Measurements from ENCODE around the gene GNB1L.

GNB1L gene

GRCh38 chr22:19765477-19766239 is 89.0 kb downstream of the GNB1L start:
- no peaks in the 10 kb centered on the region for H3K9me3 ChIP-seq (ENCODE audit: control insufficient read depth, low read length)
- H3K4me1 ChIP-seq (ENCODE audit: control insufficient read depth, insufficient read depth, low read length), result peaks cover 16% of the 10 kb centered on the region
- peaks cover 100% of the 10 kb centered on the region for H3K27me3 ChIP-seq (ENCODE audit: control insufficient read depth, insufficient read depth, low read length, poor library complexity, severe bottlenecking)
- no peak overlapping the region for H3K27ac ChIP-seq (ENCODE audit: insufficient read depth, low read depth, low read length, poor library complexity, severe bottlenecking)
- 1 to 2% methylated on average over 82 to 83 of the region's 83 CpGs for whole genome bisulfite sequencing, 2 experiments
- no peak overlapping the region for H3K4me3 ChIP-seq (ENCODE audit: insufficient read depth, low read depth, low read length)
- H3K36me3 ChIP-seq (ENCODE audit: control insufficient read depth, insufficient read depth, low read length), result no peaks in the 10 kb centered on the region

- peaks cover 99% of the 10 kb centered on the region for H3K27me3 ChIP-seq (ENCODE audit: control insufficient read depth, insufficient read depth, low read length, poor library complexity, severe bottlenecking)
- no peak overlapping the region for H3K27ac ChIP-seq (ENCODE audit: insufficient read depth, low read depth, low read length, poor library complexity, severe bottlenecking)
- H3K9me3 ChIP-seq (ENCODE audit: control insufficient read depth, low read length), result no peaks in the 10 kb centered on the region
- H3K4me3 ChIP-seq (ENCODE audit: insufficient read depth, low read depth, low read length), result no peak overlapping the region
- peaks cover 20% of the 10 kb centered on the region for H3K4me1 ChIP-seq (ENCODE audit: control insufficient read depth, insufficient read depth, low read length)
- H3K36me3 ChIP-seq (ENCODE audit: control insufficient read depth, insufficient read depth, low read length), result no peaks in the 10 kb centered on the region
- 21 to 28% methylated on average over 24 to 25 of the region's 25 CpGs for WGBS, 2 experiments
Measured at GRCh38 chr22:19764636-19765476, 89.8 kb downstream of the GNB1L start.

- no peaks in the 10 kb centered on the region for H3K36me3 ChIP-seq (ENCODE audit: control insufficient read depth, insufficient read depth, low read length)
- H3K9me3 ChIP-seq (ENCODE audit: control insufficient read depth, low read length), result no peaks in the 10 kb centered on the region
- no peak overlapping the region for H3K4me3 ChIP-seq (ENCODE audit: insufficient read depth, low read depth, low read length)
- peaks cover 26% of the 10 kb centered on the region for H3K4me1 ChIP-seq (ENCODE audit: control insufficient read depth, insufficient read depth, low read length)
- H3K27ac ChIP-seq (ENCODE audit: insufficient read depth, low read depth, low read length, poor library complexity, severe bottlenecking), result no peak overlapping the region
- peaks cover 99% of the 10 kb centered on the region for H3K27me3 ChIP-seq (ENCODE audit: control insufficient read depth, insufficient read depth, low read length, poor library complexity, severe bottlenecking)
- WGBS, 2 experiments, result 56% methylated on average over 17 of the region's 17 CpGs
Measured at GRCh38 chr22:19764299-19764593, 90.4 kb downstream of the GNB1L start.

GRCh38 chr22:19763458-19764298 is 91.0 kb downstream of the GNB1L start:
- 53 to 57% methylated on average over 39 of the region's 39 CpGs for WGBS, 2 experiments
- peaks cover 32% of the 10 kb centered on the region for H3K4me1 ChIP-seq (ENCODE audit: control insufficient read depth, insufficient read depth, low read length)
- H3K9me3 ChIP-seq (ENCODE audit: control insufficient read depth, low read length), result no peaks in the 10 kb centered on the region
- H3K36me3 ChIP-seq (ENCODE audit: control insufficient read depth, insufficient read depth, low read length), result no peaks in the 10 kb centered on the region
- no peak overlapping the region for H3K4me3 ChIP-seq (ENCODE audit: insufficient read depth, low read depth, low read length)
- H3K27ac ChIP-seq (ENCODE audit: insufficient read depth, low read depth, low read length, poor library complexity, severe bottlenecking), result no peak overlapping the region
- H3K27me3 ChIP-seq (ENCODE audit: control insufficient read depth, insufficient read depth, low read length, poor library complexity, severe bottlenecking), result peaks cover 99% of the 10 kb centered on the region

- Histone ChIP-seq H3K27me3 (ENCODE audit: control insufficient read depth, insufficient read depth, low read length, poor library complexity, severe bottlenecking) (peaks cover 99% of the 10 kb centered on the region), H3K4me3 (ENCODE audit: insufficient read depth, low read depth, low read length) (no peak overlapping the region), H3K36me3 (ENCODE audit: control insufficient read depth, insufficient read depth, low read length) (no peaks in the 10 kb centered on the region), H3K27ac (ENCODE audit: insufficient read depth, low read depth, low read length, poor library complexity, severe bottlenecking) (no peak overlapping the region), H3K4me1 (ENCODE audit: control insufficient read depth, insufficient read depth, low read length) (peaks cover 33% of the 10 kb centered on the region), H3K9me3 (ENCODE audit: control insufficient read depth, low read length) (no peaks in the 10 kb centered on the region)
- WGBS, 2 experiments, result 57 to 58% methylated on average over 34 of the region's 34 CpGs
Measured at GRCh38 chr22:19762568-19763457, 91.9 kb downstream of the GNB1L start.

- Histone ChIP-seq H3K4me1 (ENCODE audit: control insufficient read depth, insufficient read depth, low read length) (peaks cover 28% of the 10 kb centered on the region), H3K27me3 (ENCODE audit: control insufficient read depth, insufficient read depth, low read length, poor library complexity, severe bottlenecking) (peaks cover 99% of the 10 kb centered on the region), H3K36me3 (ENCODE audit: control insufficient read depth, insufficient read depth, low read length) (no peaks in the 10 kb centered on the region), H3K9me3 (ENCODE audit: control insufficient read depth, low read length) (no peaks in the 10 kb centered on the region), H3K27ac (ENCODE audit: insufficient read depth, low read depth, low read length, poor library complexity, severe bottlenecking) (no peak overlapping the region), H3K4me3 (ENCODE audit: insufficient read depth, low read depth, low read length) (no peak overlapping the region)
- 20 to 29% methylated on average over 33 of the region's 33 CpGs for WGBS, 2 experiments
Measured at GRCh38 chr22:19761725-19762567, 92.7 kb downstream of the GNB1L start.

GRCh38 chr22:19760951-19761724 is 93.5 kb downstream of the GNB1L start:
- H3K9me3 ChIP-seq (ENCODE audit: control insufficient read depth, low read length), result no peaks in the 10 kb centered on the region
- no peak overlapping the region for H3K27ac ChIP-seq (ENCODE audit: insufficient read depth, low read depth, low read length, poor library complexity, severe bottlenecking)
- H3K36me3 ChIP-seq (ENCODE audit: control insufficient read depth, insufficient read depth, low read length), result no peaks in the 10 kb centered on the region
- peaks cover 99% of the 10 kb centered on the region for H3K27me3 ChIP-seq (ENCODE audit: control insufficient read depth, insufficient read depth, low read length, poor library complexity, severe bottlenecking)
- H3K4me3 ChIP-seq (ENCODE audit: insufficient read depth, low read depth, low read length), result no peak overlapping the region
- 1 to 2% methylated on average over 117 of the region's 117 CpGs for WGBS, 2 experiments
- H3K4me1 ChIP-seq (ENCODE audit: control insufficient read depth, insufficient read depth, low read length), result peaks cover 33% of the 10 kb centered on the region

GRCh38 chr22:19760058-19760950 is 94.4 kb downstream of the GNB1L start, which contains the start of gene TBX1:
Gene TBX1, plus strand, starts transcription at chr22:19760778. Its CDS starts 66 bp downstream, at chr22:19760844.
- 2 to 3% methylated on average over 66 to 68 of the region's 79 CpGs for WGBS, 2 experiments
- H3K4me3 ChIP-seq (ENCODE audit: insufficient read depth, low read depth, low read length), result no peak within 1 kb of the TSS
- H3K36me3 ChIP-seq (ENCODE audit: control insufficient read depth, insufficient read depth, low read length), result no peaks in the 10 kb centered on the region
- peaks cover 99% of the 10 kb centered on the region for H3K27me3 ChIP-seq (ENCODE audit: control insufficient read depth, insufficient read depth, low read length, poor library complexity, severe bottlenecking)
- H3K4me1 ChIP-seq (ENCODE audit: control insufficient read depth, insufficient read depth, low read length), result peaks cover 34% of the 10 kb centered on the region
- H3K27ac ChIP-seq (ENCODE audit: insufficient read depth, low read depth, low read length, poor library complexity, severe bottlenecking), result no peak within 1 kb of the TSS
- no peaks in the 10 kb centered on the region for H3K9me3 ChIP-seq (ENCODE audit: control insufficient read depth, low read length)

Measured in ectodermal cell (in vitro differentiated cells).